COR-L47 (cell line): ENCODE data around the gene IQSEC2.

Experiments used
- DNase-seq: peaks from one replicate; lab custom pipeline; 2025; lab: John Stamatoyannopoulos, UW

The IQSEC2 gene

GRCh38 chrX:53268173-53268572 is 13.2 kb downstream of the IQSEC2 start:
- no peak for DNase-seq

- no peak for DNase-seq
These were observed 14.5 kb downstream of the IQSEC2 start for GRCh38 chrX:53266914-53267313.

- DNase-seq, result no peak
These were observed 15.4 kb downstream of the IQSEC2 start for GRCh38 chrX:53265771-53266574.

- DNase-seq, result no peak
These were observed 17.7 kb downstream of the IQSEC2 start for GRCh38 chrX:53263597-53264094.

GRCh38 chrX:53262918-53263394 is 18.4 kb downstream of the IQSEC2 start:
- DNase-seq, result no peak

- DNase-seq, result no peak
These were observed 19.0 kb downstream of the IQSEC2 start for GRCh38 chrX:53262189-53262917.

- no peak for DNase-seq
These were observed 19.9 kb downstream of the IQSEC2 start for GRCh38 chrX:53261355-53261972.

- DNase-seq, result no peak
These were observed 20.5 kb downstream of the IQSEC2 start for GRCh38 chrX:53260836-53261235.

- DNase-seq, result no peak
These were observed 23.5 kb downstream of the IQSEC2 start for GRCh38 chrX:53257670-53258423.

GRCh38 chrX:53257166-53257565 is 24.2 kb downstream of the IQSEC2 start:
- DNase-seq, result no peak

GRCh38 chrX:53256446-53257041 is 24.8 kb downstream of the IQSEC2 start:
- DNase-seq, result no peak

- no peak for DNase-seq
These were observed 25.6 kb downstream of the IQSEC2 start for GRCh38 chrX:53255738-53256191.

GRCh38 chrX:53254570-53255461 is 26.6 kb downstream of the IQSEC2 start:
- DNase-seq, result no peak

- no peak for DNase-seq
These were observed 27.9 kb downstream of the IQSEC2 start for GRCh38 chrX:53253293-53254020.

GRCh38 chrX:53251307-53251706 is 30.1 kb downstream of the IQSEC2 start:
- DNase-seq, result no peak

GRCh38 chrX:53250556-53250955 is 30.8 kb downstream of the IQSEC2 start:
- DNase-seq, result no peak

- DNase-seq, result no peak
These were observed 31.9 kb downstream of the IQSEC2 start for GRCh38 chrX:53249408-53250042.

GRCh38 chrX:53247928-53248327 is 33.5 kb downstream of the IQSEC2 start:
- no peak for DNase-seq

- DNase-seq, result no peak
These were observed 35.2 kb downstream of the IQSEC2 start for GRCh38 chrX:53246231-53246630.
